GM12864 (cell line): ENCODE data around the gene PADI2.

Source experiments
- DNase-seq: peaks from one replicate; pipeline ENCODE4 v3.0.0-alpha.2; 2011; ENCODE audit warnings: low read depth
- H3K4me3 ChIP-seq: 2 replicates; pipeline ENCODE4 v1.5.1; 2011; ENCODE audit warnings: mild to moderate bottlenecking, low read depth, low read length, control low read depth
- TF ChIP-seq, protein P1 (sequence below): IDR thresholded peaks from 2 replicates; pipeline ENCODE4 v1.5.1; 2011; ENCODE audit warnings: low read depth, mild to moderate bottlenecking, moderate library complexity, low read length, control low read depth, inconsistent platforms; ENCODE audit errors: missing control alignments

The PADI2 gene

DNA sequence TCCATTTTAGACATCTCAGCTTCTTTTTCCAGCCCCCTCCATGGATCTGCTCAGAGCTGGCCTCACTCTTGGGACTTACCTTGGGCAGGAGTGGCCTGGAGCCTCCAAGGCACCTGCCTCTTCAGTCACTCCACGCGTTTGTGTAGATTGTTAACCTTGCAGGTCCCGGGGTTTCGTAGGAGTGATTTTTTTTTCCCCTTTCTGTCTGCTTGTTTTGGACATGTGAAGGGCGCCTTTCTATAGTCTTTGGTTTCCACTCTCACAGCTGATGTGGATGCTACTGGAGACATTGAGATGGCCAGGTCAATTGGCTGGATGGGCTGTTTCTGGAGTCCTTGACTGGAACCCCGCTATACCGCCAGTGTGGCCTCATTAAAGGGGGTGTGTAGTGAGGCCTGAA is 63.5 kb downstream of the PADI2 start:
- TF ChIP-seq, protein P1, sequence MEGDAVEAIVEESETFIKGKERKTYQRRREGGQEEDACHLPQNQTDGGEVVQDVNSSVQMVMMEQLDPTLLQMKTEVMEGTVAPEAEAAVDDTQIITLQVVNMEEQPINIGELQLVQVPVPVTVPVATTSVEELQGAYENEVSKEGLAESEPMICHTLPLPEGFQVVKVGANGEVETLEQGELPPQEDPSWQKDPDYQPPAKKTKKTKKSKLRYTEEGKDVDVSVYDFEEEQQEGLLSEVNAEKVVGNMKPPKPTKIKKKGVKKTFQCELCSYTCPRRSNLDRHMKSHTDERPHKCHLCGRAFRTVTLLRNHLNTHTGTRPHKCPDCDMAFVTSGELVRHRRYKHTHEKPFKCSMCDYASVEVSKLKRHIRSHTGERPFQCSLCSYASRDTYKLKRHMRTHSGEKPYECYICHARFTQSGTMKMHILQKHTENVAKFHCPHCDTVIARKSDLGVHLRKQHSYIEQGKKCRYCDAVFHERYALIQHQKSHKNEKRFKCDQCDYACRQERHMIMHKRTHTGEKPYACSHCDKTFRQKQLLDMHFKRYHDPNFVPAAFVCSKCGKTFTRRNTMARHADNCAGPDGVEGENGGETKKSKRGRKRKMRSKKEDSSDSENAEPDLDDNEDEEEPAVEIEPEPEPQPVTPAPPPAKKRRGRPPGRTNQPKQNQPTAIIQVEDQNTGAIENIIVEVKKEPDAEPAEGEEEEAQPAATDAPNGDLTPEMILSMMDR: no peak
- no peak overlapping the region for H3K4me3 ChIP-seq
- no peak for DNase-seq

DNA sequence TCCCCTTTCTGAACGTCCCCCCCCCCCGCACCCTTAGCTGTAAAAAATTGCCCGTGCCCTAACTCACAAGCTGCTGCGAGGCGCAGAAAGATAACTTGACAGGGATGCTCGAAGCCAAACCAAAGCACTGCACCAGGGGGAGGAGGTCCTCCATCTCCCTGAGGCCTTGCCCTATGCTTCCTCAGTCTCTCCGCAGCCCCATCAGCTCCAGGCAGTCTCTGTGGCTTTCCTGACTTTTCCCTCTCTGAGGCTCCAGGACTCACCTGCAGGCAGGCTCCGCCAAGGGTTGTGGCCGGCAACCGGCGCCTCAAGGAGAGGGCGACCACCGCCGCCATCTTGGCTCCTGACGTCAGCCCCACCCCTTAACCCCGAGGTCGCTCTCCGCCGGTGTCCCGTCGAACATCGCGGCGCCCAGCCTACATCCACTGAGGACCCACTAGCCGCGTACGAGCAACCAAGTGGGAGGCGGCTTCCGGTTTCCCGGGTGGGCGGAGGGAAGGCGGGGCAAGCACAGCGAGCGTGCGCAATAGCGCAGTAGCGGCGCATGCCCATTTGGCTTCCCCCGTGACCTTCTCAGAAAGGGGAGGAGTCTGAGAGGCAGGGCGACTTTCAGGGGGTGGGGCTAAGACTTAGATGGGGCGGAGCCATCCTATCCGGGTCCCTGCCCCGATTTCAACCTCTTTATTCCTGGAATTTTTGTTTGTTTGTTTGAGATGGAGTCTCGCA is 65.4 kb downstream of the PADI2 start, which contains the start of gene SDHB:
TSS of gene SDHB (minus strand) at position 348 of the 726 bp plus-strand sequence. CDS start at position 335, 13 bp downstream.
- TF ChIP-seq, protein P1: no peak

DNA sequence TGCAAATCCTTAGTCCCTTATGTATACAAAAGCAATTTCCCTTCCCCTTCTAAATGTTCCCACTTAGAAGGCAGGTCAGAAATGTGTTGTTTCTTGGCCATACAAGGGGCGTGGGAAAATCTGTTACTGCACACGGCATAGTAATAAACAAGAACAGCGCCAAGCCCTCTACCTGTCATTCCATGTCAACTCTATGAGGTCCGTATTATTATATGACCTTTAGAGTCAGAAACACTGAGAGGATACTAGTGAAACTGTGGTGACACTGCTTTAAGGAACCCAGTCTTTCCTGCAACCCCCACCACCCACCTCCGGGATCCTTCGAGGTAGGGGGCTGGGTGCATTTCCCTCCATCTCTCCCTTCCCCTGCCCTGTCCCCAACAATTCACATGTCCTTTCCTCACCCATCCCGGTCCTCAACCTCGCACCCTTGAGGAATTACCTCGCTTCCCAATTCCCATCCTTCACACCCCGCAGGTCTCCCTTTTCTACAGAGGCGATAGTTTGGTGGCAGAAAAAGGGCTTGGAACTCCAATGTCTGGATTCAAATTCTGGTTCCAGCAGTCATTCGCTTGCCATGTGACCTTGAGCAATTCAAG is 66.1 kb downstream of the PADI2 start:
- peak overlapping the region; percentile 93 for H3K4me3 ChIP-seq
- TF ChIP-seq, protein P1: no peak
- DNase-seq: no peak

More for the DNA sequence above, 65.4 kb downstream of the PADI2 start, which contains the start of gene SDHB:
- H3K4me3 ChIP-seq: peak within 1 kb of the TSS; percentile 93
- DNase-seq: peak; percentile 91

DNA sequence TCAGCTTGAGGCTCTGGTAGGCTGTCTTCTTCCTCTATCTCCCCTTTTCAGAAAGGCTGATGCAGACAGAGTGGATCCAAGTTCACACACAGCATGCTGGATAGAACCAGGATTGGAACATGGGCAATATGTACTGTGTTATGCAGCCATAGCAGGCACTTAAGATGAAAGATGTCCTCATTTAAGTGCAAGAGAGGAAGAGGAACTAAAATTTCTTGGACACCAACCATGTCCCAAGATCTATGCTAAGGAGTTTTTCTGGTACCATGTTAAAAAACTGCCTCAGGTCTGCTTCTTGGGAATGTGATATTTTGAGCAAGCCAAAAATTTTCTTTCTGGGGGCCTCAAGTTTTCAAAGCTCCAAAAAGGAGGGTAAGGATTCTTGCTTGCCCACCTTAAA is 66.6 kb downstream of the PADI2 start:
- peak overlapping the region; percentile 93 for H3K4me3 ChIP-seq
- TF ChIP-seq, protein P1: no peak
- no peak for DNase-seq

DNA sequence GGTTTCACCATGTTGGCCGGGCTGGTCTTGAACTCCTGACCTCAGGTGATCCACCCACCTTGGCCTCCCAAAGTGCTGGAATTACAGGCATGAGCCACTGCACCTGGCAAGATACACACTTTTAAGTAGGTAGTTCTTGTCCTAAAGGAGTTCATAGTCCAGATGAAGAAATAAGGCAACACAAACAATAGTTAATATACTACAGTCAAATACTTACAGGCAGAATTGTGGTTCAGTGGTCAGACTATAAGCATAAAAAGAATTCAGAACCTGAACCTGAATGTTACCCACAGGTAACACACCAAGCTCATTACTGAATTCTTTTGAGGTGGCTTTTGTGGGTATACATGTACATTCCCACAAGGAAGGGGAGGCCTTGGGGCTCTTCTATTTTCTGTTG is 67.2 kb downstream of the PADI2 start:
- H3K4me3 ChIP-seq: no peak overlapping the region
- no peak for DNase-seq
- TF ChIP-seq, protein P1: no peak

DNA sequence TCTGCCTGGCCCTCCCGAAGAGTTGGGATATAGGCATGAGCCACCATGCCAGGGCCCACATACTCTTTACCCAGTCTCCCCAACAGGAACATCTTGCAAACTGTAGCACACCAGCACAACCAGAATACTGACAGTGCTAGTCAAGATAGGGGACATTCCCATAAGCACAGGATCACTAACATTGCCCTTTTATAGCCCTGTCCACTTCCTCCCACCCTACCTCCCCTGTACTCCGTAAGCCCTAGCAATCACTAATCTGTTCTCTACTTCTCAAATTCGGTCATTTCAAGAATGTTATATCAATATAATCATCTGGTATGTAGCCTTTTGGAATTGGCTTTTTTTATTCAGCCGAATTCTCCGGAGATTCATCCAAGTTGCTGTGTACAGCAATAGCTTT is 71.3 kb downstream of the PADI2 start:
- no peak overlapping the region for H3K4me3 ChIP-seq
- TF ChIP-seq, protein P1: no peak
- no peak for DNase-seq
